CD4-positive, alpha-beta T cell treated with Interleukin-4 for 4 hours (primary cell): Measurements from ENCODE around the gene AMPH.
"Not testable (repeated sequence)": the region's sequence is repeated elsewhere in the genome, so short reads cannot be mapped to it uniquely, and the experiment has no call there.

Source experiments
- DNase-seq: peaks from one replicate; pipeline ENCODE4 v3.0.0-alpha.2; 2020

AMPH gene

GRCh38 chr7:38342135-38342534 lies 289.0 kb downstream of the AMPH start:
- not testable (repeated sequence) for DNase-seq

GRCh38 chr7:38341172-38341705 lies 289.9 kb downstream of the AMPH start:
- not testable (repeated sequence) for DNase-seq

GRCh38 chr7:38339953-38340819 lies 291.0 kb downstream of the AMPH start:
- DNase-seq, result no peak

GRCh38 chr7:38336148-38336515 lies 295.0 kb downstream of the AMPH start:
- DNase-seq, result not testable (repeated sequence)

- DNase-seq, result peak; percentile 83
Observed at GRCh38 chr7:38335492-38336147, 295.6 kb downstream of the AMPH start.

GRCh38 chr7:38335128-38335491 lies 296.1 kb downstream of the AMPH start:
- DNase-seq, result no peak

GRCh38 chr7:38334163-38334562 lies 297.0 kb downstream of the AMPH start:
- DNase-seq, result no peak
